IPS-NIHi11 (cell line): ENCODE measurements around the gene AACS.
"Not testable (repeated sequence)": the region's sequence is repeated elsewhere in the genome, so short reads cannot be mapped to it uniquely, and the experiment has no call there.

Experiments
- DNase-seq: peaks from one replicate; pipeline ENCODE4 v3.0.0; 2012; ENCODE audit warnings: mixed read lengths, low spot score

Gene AACS

DNA sequence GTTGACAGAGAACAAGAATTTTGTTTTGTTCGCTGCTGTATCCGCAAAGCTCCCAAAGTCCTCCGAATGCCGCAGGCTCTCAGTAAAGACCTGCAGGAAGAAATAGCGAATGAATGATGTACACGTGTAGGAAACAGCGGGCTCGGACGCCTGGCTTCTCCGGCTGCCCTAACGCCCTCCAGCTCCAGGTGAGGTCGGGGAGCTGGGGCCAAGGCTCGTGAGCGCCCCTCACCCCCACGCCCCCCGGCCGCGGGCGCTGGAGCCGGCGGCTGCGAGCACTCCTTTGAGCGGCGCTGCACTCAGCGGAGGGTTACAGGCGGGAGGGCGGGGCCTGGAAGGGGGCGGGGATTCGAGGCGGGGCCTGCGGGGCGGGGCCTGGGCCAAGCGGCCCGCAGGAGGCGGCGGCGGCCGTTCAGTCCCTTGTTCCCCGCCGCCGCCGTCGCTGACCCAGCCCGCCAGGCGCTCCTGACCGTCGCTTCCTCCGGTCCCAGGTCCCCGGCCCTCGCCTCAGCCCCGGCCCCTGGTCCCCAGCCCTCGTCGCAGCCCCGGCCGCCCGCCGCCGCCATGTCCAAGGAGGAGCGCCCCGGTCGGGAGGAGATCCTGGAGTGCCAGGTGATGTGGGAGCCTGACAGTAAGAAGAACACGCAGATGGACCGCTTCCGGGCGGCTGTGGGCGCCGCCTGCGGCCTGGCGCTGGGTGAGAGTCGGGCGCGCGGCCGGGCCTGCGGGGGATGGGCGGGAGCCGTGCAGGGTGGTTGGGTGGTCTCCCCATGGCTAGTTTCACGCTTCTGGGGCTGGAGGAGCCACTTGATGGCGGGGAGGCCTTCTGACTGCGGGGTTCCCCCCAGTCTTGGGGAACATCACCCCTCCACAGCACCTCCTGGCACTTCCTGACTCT, at the start of gene AACS:
Gene AACS (plus strand): TSS at position 415 of the 898 bp plus-strand sequence. CDS start 150 bp downstream, at position 565.
- peak; percentile 97 for DNase-seq

- DNase-seq = no peak
Observed at GRCh38 chr12:125015680-125016310, 49.4 kb upstream of the AACS start.

GRCh38 chr12:125017801-125018200, 47.4 kb upstream of the AACS start:
- no peak for DNase-seq

GRCh38 chr12:125018356-125018755, 46.9 kb upstream of the AACS start:
- no peak for DNase-seq

- DNase-seq = no peak
Observed at GRCh38 chr12:125021096-125021495, 44.1 kb upstream of the AACS start.

DNA sequence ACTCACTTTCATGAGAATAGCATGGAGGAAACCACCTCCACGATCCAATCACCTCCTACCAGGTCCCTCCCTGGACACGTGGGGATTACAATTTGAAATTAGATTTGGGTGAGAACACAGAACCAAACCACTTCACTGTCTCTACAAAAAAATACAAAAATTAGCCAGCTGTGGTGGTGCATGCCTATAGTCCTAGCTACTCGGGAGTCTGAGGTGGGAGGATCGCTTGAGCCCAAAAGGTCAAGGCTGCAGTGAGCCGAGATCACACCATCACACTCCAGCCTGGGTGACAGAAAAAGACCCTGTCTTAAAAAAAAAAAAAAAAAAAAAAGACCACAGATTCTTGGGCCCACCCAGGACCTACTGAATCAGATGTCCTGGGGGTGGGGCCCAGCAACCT, 43.5 kb upstream of the AACS start:
- DNase-seq = no peak

GRCh38 chr12:125023065-125023464, 42.2 kb upstream of the AACS start:
- DNase-seq = no peak

DNA sequence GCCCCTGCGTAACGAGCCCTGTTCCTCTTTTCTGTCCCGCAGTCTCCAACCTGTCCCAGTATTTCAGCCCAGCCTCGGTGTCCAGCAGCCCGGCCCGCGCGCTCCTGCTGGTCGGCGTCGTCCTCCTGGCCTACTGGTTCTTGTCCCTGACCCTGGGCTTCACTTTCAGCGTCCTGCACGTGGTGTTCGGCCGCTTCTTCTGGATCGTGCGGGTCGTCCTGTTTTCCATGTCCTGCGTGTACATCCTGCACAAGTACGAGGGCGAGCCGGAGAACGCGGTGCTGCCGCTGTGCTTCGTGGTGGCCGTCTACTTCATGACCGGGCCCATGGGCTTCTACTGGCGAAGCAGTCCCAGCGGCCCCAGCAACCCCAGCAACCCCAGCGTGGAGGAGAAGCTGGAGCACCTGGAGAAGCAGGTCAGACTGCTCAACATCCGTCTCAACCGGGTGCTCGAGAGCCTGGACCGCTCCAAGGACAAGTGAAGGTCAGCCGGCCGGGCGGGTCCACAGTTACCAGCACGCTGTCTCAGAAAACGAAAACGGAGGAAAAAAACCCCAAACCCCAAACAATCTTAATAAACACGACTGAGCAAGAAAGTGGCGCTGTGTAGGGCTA, 40.2 kb upstream of the AACS start:
- no peak for DNase-seq

DNA sequence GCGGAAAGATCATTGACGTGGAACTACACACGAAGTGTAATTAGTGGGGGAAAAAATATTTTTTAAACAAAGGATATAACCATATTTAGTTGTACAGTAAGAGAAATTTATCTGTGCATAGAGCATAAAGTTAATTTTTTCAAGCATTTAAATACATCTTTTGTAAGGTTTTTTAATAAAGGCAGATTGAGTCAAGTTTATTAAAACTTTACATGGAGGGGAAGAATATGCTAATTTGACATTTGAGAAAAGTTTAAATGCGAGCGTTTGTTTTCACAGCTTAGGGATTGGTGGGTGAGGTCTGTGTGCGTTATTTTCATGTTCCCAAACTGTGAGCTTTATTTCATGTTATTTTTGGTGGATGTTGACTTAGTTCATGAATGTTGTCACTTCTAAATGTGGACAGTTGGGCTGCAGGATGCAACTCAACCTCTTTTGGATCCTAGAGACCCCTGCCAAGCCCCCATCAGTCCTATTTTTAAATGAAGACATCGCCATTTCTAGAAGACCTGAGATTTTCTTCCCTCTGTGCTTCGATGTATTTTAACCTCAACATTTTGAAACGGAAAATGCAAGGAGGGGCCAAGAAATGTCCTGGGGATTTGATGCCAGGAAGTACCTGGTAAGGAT, 39.5 kb upstream of the AACS start:
- DNase-seq = no peak

GRCh38 chr12:125028106-125028505, 37.1 kb upstream of the AACS start:
- no peak for DNase-seq

GRCh38 chr12:125029761-125030358, 35.4 kb upstream of the AACS start:
- DNase-seq = no peak

DNA sequence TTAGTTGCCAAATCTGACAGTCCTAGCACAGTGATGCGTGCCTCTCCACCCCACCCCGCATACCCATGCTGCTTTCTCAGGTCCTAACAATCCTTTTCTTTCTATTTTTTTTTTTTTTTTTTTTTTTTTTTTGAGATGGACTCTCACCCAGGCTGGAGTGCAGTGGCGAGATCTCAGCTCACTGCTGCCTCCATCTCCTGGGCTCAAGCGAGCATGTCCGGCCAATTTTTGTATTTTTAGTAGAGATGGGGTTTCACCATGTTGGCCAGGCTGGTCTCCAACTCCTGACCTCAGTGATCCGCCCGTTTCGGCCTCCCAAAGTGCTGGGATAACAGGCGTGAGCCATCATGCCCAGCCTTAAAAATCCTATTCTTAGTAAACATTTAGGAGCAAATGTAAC, 33.8 kb upstream of the AACS start:
- DNase-seq = not testable (repeated sequence)

- no peak for DNase-seq
Observed at GRCh38 chr12:125032466-125033152, 32.6 kb upstream of the AACS start.

DNA sequence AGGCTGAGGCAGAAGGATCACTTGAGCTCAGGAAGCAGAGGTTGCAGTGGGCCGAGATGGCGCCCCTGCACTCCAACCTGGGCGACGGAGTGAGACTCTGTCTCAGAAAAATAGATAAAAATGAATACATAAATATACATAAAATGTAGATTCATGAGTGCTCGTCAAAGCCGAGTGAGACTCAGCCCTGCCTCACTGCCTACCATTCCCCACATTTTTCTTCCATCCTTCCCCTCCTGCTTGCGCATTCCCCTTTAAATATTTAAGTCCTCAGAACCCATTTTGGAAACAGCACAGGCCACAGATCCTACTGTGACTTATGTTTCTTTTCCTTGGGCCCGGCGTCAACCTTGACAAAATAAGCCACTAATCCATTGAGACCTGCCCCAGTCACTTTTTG, 31.9 kb upstream of the AACS start:
- no peak for DNase-seq

GRCh38 chr12:125038976-125039625, 26.1 kb upstream of the AACS start:
- DNase-seq = no peak

DNA sequence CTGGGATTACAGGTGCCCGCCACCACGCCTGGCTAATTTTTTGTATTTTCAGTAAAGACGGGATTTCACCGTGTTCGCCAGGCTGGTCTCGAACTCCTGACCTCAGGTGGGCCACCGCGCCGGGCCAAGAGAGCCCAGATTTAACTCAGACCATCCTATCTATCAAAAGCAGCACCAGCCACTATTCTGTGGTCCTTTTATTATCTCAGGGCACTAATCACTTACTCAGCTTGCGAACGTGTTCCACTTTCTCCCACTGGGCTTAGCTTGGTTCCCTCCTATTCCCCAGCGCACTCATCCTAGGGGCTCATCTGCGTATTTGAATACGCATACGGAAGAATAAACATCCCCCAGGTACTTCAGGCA, 16.2 kb upstream of the AACS start:
- DNase-seq = no peak

DNA sequence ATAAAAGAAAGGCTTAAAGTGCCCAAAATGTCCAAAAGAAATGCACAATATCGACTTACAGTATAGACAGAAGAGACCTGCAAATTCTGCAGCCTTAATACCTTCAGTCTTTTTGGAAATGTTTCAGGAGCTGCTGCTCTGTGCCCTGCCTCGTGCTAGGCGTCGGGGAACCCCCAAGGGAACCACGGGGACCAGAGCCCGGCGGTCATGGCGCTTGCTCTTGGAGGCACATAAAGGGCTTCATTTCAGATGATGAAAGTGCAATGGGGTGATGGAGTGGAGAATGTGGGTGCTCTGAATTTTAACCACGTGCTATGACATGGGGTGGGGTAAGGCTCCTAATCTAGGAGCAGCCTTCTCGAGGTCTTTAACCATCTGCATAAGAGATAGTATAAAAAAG, 14.8 kb upstream of the AACS start:
- DNase-seq = no peak

DNA sequence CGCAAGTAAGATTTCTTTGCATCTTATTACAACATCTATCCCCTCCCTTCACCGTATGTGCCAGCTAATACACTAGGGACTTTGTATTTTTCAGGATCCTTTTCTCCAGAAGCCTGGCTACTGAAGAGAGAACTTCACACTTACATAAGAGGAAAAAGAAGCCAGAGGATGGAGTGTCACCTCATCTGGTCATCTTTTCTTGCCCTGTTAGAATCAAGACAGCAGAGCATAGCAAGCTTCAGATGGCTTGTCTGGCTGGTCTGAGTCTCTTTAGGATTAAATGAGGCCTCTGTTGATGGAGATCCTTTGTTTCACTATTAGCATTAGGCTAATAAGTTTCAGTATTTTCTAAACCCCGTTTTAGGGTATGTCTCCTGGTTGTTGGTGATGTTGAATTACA, 14.4 kb upstream of the AACS start:
- DNase-seq = no peak

GRCh38 chr12:125053821-125054220, 11.4 kb upstream of the AACS start:
- DNase-seq = no peak

DNA sequence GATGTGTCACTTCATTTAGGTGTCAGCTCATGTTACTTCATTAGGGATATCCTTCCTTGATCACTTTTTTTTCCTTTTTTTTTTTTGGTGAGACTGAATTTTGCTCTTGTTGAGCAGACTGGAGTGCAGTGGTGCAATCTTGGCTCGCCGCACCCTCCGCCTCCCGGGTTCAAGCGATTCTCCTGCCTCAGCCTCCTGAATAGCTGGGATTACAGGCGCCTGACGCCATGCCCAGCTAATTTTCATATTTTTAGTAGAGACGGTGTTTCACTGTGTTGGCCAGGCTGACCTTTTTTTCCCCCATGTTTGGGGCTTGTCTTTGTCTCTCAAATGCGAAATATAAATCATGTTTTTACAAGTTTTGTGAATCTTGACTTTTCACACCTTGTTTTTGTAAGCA, 9.6 kb upstream of the AACS start:
- no peak for DNase-seq

GRCh38 chr12:125056306-125056705, 8.9 kb upstream of the AACS start:
- no peak for DNase-seq
